Activated naive CD8-positive, alpha-beta T cell treated with anti-CD3 and anti-CD28 coated beads, Interleukin-2, amount 50 U/mL, for 24 hours (primary cell): ENCODE data around the gene DMD.
"Not testable (repeated sequence)": the region's sequence is repeated elsewhere in the genome, so short reads cannot be mapped to it uniquely, and the experiment has no call there.

Experiments
- ATAC-seq: fragments of 150-1000 bp; cut with Tn5 transposase; one replicate; pipeline ENCODE4 v1.10.0; 2021
- DNase-seq: peaks from one replicate; pipeline ENCODE4 v3.0.0; 2021
- H3K27ac Mint-ChIP-seq: one replicate; pipeline ENCODE4 v1.8.0; 2021; ENCODE audit warnings: mild to moderate bottlenecking, mixed read lengths
- H3K27me3 Mint-ChIP-seq: one replicate; pipeline ENCODE4 v1.8.0; 2021; ENCODE audit warnings: mixed read lengths
- H3K36me3 Mint-ChIP-seq: one replicate; pipeline ENCODE4 v1.8.0; 2021; ENCODE audit warnings: low read depth, mixed read lengths
- H3K4me1 Mint-ChIP-seq: one replicate; pipeline ENCODE4 v1.8.0; 2021; ENCODE audit warnings: mixed read lengths
- H3K4me3 Mint-ChIP-seq: one replicate; pipeline ENCODE4 v1.8.0; 2021; ENCODE audit warnings: mild to moderate bottlenecking, moderate library complexity, mixed read lengths
- H3K9me3 Mint-ChIP-seq: one replicate; pipeline ENCODE4 v1.8.0; 2021; ENCODE audit warnings: mixed read lengths

DMD gene

GRCh38 chrX:31440546-31440945 is 1770.8 kb downstream of the DMD start:
- H3K4me3 Mint-ChIP-seq = no peak overlapping the region
- no peaks in the 10 kb centered on the region for H3K27me3 Mint-ChIP-seq
- no peak for ATAC-seq
- no peaks in the 10 kb centered on the region for H3K9me3 Mint-ChIP-seq
- H3K4me1 Mint-ChIP-seq = no peaks in the 10 kb centered on the region
- H3K36me3 Mint-ChIP-seq = no peaks in the 10 kb centered on the region
- no peak overlapping the region for H3K27ac Mint-ChIP-seq
- DNase-seq = no peak

DNA sequence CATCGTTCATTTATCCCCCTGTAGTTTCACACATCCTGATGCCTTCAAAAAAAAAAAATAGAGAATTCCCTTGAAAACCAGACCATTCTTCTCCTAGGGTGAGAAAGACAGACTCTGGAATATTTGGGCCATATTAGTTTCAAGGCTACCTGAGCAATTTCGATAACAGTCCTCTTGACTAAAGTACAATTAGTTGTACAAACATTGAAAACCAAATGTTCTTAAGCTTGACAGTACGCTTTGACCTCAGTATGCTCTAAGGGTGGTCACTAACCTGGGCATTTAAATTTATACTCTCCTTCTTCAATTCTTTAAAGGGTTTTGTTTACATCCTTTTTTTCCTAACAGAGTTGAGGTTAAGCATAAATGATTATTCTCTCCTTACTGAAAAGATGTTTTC is 1774.9 kb downstream of the DMD start:
- H3K4me1 Mint-ChIP-seq = no peaks in the 10 kb centered on the region
- no peaks in the 10 kb centered on the region for H3K27me3 Mint-ChIP-seq
- DNase-seq (no peak), ATAC-seq (no peak)
- H3K36me3 Mint-ChIP-seq = no peaks in the 10 kb centered on the region
- H3K27ac Mint-ChIP-seq = no peak overlapping the region
- H3K9me3 Mint-ChIP-seq = no peaks in the 10 kb centered on the region
- H3K4me3 Mint-ChIP-seq = no peak overlapping the region

DNA sequence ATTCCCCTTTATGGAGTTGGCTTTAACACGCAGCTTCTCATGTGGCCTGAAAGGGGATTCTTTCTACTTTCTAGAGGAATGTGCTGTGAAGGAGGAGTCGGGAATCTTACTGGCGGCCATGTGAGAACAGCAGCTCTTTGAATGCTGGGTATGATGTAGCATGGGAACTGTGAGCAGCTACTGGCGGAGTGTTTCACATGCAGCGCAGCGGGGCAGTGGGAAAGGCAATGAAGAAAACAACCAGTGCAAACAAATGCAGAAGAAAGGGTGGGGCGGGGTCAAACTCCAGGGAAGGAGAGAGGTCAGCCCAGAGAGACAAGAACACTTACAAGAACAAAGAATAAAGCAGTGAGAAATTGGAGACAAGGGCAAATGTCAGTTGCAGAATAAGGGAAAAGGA is 1775.8 kb downstream of the DMD start:
- Mint-ChIP-seq H3K4me3 (no peak overlapping the region), H3K36me3 (no peaks in the 10 kb centered on the region), H3K4me1 (no peaks in the 10 kb centered on the region), H3K27me3 (no peaks in the 10 kb centered on the region), H3K9me3 (no peaks in the 10 kb centered on the region), H3K27ac (no peak overlapping the region)
- ATAC-seq = no peak
- no peak for DNase-seq

DNA sequence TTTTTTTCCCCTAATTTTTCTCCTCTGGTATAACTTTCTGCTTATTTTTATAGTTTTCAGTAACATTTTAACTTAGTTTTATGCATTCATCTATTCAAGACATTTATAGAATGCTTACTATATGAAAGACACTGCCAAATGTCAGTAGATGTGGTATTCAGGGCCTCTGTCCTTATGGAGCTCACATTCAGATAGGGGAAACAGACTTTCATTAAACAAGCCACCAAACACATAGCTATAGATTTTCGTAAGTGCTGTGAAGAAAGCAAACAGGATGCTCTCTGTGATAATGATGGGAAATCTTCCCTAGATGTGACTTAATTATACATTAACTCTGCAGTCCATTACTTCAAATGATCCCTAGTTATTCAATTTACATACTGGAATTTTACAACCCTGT is 1777.5 kb downstream of the DMD start:
- Mint-ChIP-seq H3K4me1 (no peaks in the 10 kb centered on the region), H3K4me3 (no peak overlapping the region), H3K9me3 (no peaks in the 10 kb centered on the region), H3K36me3 (no peaks in the 10 kb centered on the region), H3K27me3 (no peaks in the 10 kb centered on the region), H3K27ac (no peak overlapping the region)
- DNase-seq = no peak
- ATAC-seq = no peak

GRCh38 chrX:31429915-31430314 is 1781.4 kb downstream of the DMD start:
- no peaks in the 10 kb centered on the region for H3K27me3 Mint-ChIP-seq
- DNase-seq (no peak), ATAC-seq (no peak)
- no peaks in the 10 kb centered on the region for H3K4me1 Mint-ChIP-seq
- no peaks in the 10 kb centered on the region for H3K9me3 Mint-ChIP-seq
- no peak overlapping the region for H3K27ac Mint-ChIP-seq
- H3K4me3 Mint-ChIP-seq = no peak overlapping the region
- H3K36me3 Mint-ChIP-seq = no peaks in the 10 kb centered on the region

GRCh38 chrX:31423609-31424189 is 1787.7 kb downstream of the DMD start:
- no peaks in the 10 kb centered on the region for H3K4me1 Mint-ChIP-seq
- DNase-seq = no peak

DNA sequence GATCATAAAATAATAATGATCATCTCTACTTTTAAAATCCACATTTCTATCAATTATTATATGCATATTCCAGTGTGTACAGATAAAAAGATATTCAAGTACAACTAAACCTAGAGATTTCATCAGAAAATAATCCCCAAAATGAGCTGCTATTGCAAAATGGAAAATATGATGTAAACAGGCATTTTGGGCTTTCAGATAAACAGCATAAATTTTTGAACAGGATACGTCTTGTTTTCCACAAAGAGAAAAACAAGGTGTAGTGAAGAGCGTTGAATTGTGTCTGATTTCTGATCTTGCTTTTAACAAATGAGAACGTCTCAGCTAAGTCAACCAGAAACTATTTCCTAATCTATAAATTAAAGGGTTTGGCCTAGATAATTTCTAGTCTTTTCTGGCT is 1789.9 kb downstream of the DMD start:
- Mint-ChIP-seq H3K9me3 (no peaks in the 10 kb centered on the region), H3K36me3 (no peaks in the 10 kb centered on the region), H3K27me3 (no peaks in the 10 kb centered on the region), H3K4me3 (no peak overlapping the region), H3K4me1 (no peaks in the 10 kb centered on the region), H3K27ac (no peak overlapping the region)
- DNase-seq (no peak), ATAC-seq (no peak)

More at GRCh38 chrX:31423609-31424189, 1787.7 kb downstream of the DMD start:
- Mint-ChIP-seq H3K4me3 (no peak overlapping the region), H3K36me3 (no peaks in the 10 kb centered on the region), H3K9me3 (no peaks in the 10 kb centered on the region), H3K27me3 (no peaks in the 10 kb centered on the region), H3K27ac (no peak overlapping the region)
- ATAC-seq = no peak

- Mint-ChIP-seq H3K27ac (no peak overlapping the region), H3K9me3 (no peaks in the 10 kb centered on the region), H3K27me3 (no peaks in the 10 kb centered on the region), H3K4me3 (no peak overlapping the region), H3K36me3 (no peaks in the 10 kb centered on the region), H3K4me1 (no peaks in the 10 kb centered on the region)
- no peak for ATAC-seq
- no peak for DNase-seq
Measured at GRCh38 chrX:31420711-31421151, 1790.6 kb downstream of the DMD start.

- Mint-ChIP-seq H3K9me3 (no peaks in the 10 kb centered on the region), H3K4me3 (no peak overlapping the region), H3K27ac (no peak overlapping the region), H3K36me3 (no peaks in the 10 kb centered on the region), H3K4me1 (no peaks in the 10 kb centered on the region), H3K27me3 (no peaks in the 10 kb centered on the region)
- DNase-seq (no peak), ATAC-seq (no peak)
Measured at GRCh38 chrX:31420302-31420701, 1791.0 kb downstream of the DMD start.

DNA sequence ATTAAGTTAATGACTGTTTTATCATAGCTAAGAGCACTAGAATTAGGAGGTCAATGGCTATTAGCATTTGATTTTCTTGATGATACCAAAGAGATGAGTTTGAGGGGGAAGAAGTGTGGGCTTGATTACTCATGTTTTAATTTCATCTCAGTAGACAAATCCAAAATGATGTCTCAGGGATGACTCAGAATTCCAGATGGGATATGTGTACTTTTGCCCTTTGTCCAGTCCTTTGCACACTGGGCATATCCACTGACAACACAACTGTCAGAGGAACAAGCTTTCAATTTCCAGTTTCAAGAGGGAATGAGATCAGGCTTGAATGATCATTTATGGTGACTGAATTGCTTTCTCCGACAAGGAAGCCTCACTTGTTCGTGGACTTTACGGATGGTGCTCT is 1814.2 kb downstream of the DMD start:
- H3K27me3 Mint-ChIP-seq = no peaks in the 10 kb centered on the region
- no peak overlapping the region for H3K4me3 Mint-ChIP-seq
- H3K9me3 Mint-ChIP-seq = no peaks in the 10 kb centered on the region
- no peak overlapping the region for H3K27ac Mint-ChIP-seq
- ATAC-seq (no peak), DNase-seq (no peak)
- H3K4me1 Mint-ChIP-seq = no peaks in the 10 kb centered on the region
- H3K36me3 Mint-ChIP-seq = no peaks in the 10 kb centered on the region

GRCh38 chrX:31392513-31392912 is 1818.8 kb downstream of the DMD start:
- no peak overlapping the region for H3K27ac Mint-ChIP-seq
- H3K36me3 Mint-ChIP-seq = no peaks in the 10 kb centered on the region
- DNase-seq (no peak), ATAC-seq (no peak)
- H3K27me3 Mint-ChIP-seq = no peaks in the 10 kb centered on the region
- no peak overlapping the region for H3K4me3 Mint-ChIP-seq
- no peaks in the 10 kb centered on the region for H3K4me1 Mint-ChIP-seq
- no peaks in the 10 kb centered on the region for H3K9me3 Mint-ChIP-seq

- DNase-seq = no peak
- Mint-ChIP-seq H3K4me1 (no peaks in the 10 kb centered on the region), H3K4me3 (no peak overlapping the region), H3K27me3 (no peaks in the 10 kb centered on the region), H3K36me3 (no peaks in the 10 kb centered on the region), H3K9me3 (no peaks in the 10 kb centered on the region), H3K27ac (no peak overlapping the region)
- ATAC-seq = no peak
Measured at GRCh38 chrX:31388946-31389345, 1822.4 kb downstream of the DMD start.

DNA sequence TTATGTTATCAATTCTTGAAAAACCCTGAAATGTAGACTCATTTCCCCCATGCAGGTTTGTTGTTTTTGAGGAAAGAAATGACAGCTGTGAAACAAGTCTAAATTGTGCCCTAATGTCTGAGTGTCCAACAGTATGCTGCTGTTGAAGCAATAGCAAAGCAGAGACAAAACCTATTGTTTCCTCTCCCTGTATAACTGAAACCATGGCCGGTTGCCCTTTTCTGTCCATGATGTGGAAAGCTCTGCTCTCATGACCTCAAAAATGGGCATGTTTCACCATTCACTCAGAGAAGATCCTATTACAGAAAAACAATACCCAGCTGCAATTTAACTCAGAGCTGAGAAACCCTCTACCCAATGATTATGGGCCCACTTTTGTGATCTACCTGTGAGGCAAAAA is 1826.9 kb downstream of the DMD start:
- H3K36me3 Mint-ChIP-seq = no peaks in the 10 kb centered on the region
- H3K4me1 Mint-ChIP-seq = no peaks in the 10 kb centered on the region
- H3K9me3 Mint-ChIP-seq = no peaks in the 10 kb centered on the region
- H3K27ac Mint-ChIP-seq = no peak overlapping the region
- H3K4me3 Mint-ChIP-seq = no peak overlapping the region
- ATAC-seq (no peak), DNase-seq (no peak)
- no peaks in the 10 kb centered on the region for H3K27me3 Mint-ChIP-seq

- Mint-ChIP-seq H3K4me3 (no peak overlapping the region), H3K27ac (no peak overlapping the region), H3K9me3 (no peaks in the 10 kb centered on the region), H3K27me3 (no peaks in the 10 kb centered on the region), H3K36me3 (no peaks in the 10 kb centered on the region), H3K4me1 (no peaks in the 10 kb centered on the region)
- DNase-seq (no peak), ATAC-seq (no peak)
Measured at GRCh38 chrX:31383991-31384390, 1827.4 kb downstream of the DMD start.

- H3K27me3 Mint-ChIP-seq, H3K9me3 Mint-ChIP-seq, ATAC-seq, H3K36me3 Mint-ChIP-seq, H3K4me3 Mint-ChIP-seq, DNase-seq, H3K4me1 Mint-ChIP-seq, H3K27ac Mint-ChIP-seq: not testable (repeated sequence)
Measured at GRCh38 chrX:31378973-31379372, 1832.4 kb downstream of the DMD start.

DNA sequence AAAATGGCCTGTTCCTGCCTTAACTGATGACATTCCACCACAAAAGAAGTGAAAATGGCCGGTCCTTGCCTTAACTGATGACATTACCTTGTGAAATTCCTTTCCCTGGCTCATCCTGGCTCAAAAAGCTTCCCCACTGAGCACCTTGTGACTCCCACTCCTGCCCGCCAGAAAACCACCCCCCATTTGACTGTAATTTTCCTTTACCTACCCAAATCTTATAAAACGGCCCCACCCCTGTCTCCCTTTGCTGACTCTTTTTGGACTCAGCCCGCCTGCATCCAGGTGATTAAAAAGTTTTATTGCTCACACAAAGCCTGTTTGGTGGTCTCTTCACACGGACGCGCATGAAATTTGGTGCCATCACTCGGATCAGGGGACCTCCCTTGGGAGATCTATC is 1833.5 kb downstream of the DMD start:
- H3K27me3 Mint-ChIP-seq, H3K27ac Mint-ChIP-seq, H3K36me3 Mint-ChIP-seq, H3K4me3 Mint-ChIP-seq, H3K4me1 Mint-ChIP-seq, ATAC-seq, DNase-seq, H3K9me3 Mint-ChIP-seq: not testable (repeated sequence)
